Endodermal cell (in vitro differentiated cells): ENCODE data around the gene TBC1D1. TPM values are rescaled to one million over a fixed set of nuclear protein-coding genes. Genes with fewer than 3 reads are reported as not detected.

Source experiments
- DNase-seq: peaks from one replicate; pipeline ENCODE4 v3.0.0-alpha.2; 2017
- H3K27ac ChIP-seq: 2 replicates; pipeline ENCODE4 v1.5.1; 2013; ENCODE audit warnings: mild to moderate bottlenecking, low read depth, low read length, moderate library complexity
- H3K27me3 ChIP-seq: 2 replicates; pipeline ENCODE4 v1.6.1; 2013; ENCODE audit warnings: mild to moderate bottlenecking, low read length, moderate library complexity; ENCODE audit not compliant: insufficient read depth, control insufficient read depth, poor library complexity, severe bottlenecking
- H3K36me3 ChIP-seq: 2 replicates; pipeline ENCODE4 v1.7.0; 2013; ENCODE audit warnings: mild to moderate bottlenecking, low read length, moderate library complexity; ENCODE audit not compliant: control insufficient read depth, insufficient read depth
- H3K4me1 ChIP-seq: one replicate; pipeline ENCODE4 v1.7.0; 2013; ENCODE audit warnings: low read length; ENCODE audit not compliant: control insufficient read depth, insufficient read depth
- H3K4me3 ChIP-seq: 2 replicates; pipeline ENCODE4 v1.5.1; 2013; ENCODE audit warnings: mild to moderate bottlenecking, low read length, moderate library complexity
- H3K9ac ChIP-seq: 2 replicates; pipeline ENCODE4 v1.6.1; 2013; ENCODE audit warnings: mild to moderate bottlenecking, low read length, moderate library complexity; ENCODE audit not compliant: poor library complexity, severe bottlenecking; ENCODE audit errors: extremely low read depth
- H3K9me3 ChIP-seq: 2 replicates; pipeline ENCODE4 v1.6.1; 2013; ENCODE audit warnings: mild to moderate bottlenecking, low read length, moderate library complexity; ENCODE audit not compliant: control insufficient read depth
- H3K27ac Mint-ChIP-seq: 2 replicates; pipeline ENCODE4 v1.8.0; 2020; ENCODE audit warnings: mixed read lengths
- H3K27me3 Mint-ChIP-seq: 2 replicates; pipeline ENCODE4 v1.8.0; 2021; ENCODE audit warnings: mild to moderate bottlenecking, mixed read lengths; ENCODE audit not compliant: insufficient read depth
- H3K36me3 Mint-ChIP-seq: 2 replicates; pipeline ENCODE4 v1.8.0; 2020; ENCODE audit warnings: low read depth, mixed read lengths
- H3K4me1 Mint-ChIP-seq: 2 replicates; pipeline ENCODE4 v1.8.0; 2020; ENCODE audit warnings: mixed read lengths
- H3K4me3 Mint-ChIP-seq: 2 replicates; pipeline ENCODE4 v1.8.0; 2020; ENCODE audit warnings: mild to moderate bottlenecking, moderate library complexity, mixed read lengths
- H3K9me3 Mint-ChIP-seq: 2 replicates; pipeline ENCODE4 v1.8.0; 2020; ENCODE audit warnings: mild to moderate bottlenecking, mixed read lengths
- WGBS, 2 experiments: methylation state at CpG; one replicate each; pipeline versions ENCODE4 v1.1.5 to v1.1.7; 2013; ENCODE audit warnings: missing lambda C conversion rate in 2 of 2, mixed read lengths in 1 of 2; ENCODE audit not compliant: insufficient coverage in 1 of 2, insufficient read length in 1 of 2; 5-methylcytosine and 5-hydroxymethylcytosine counted together
- total RNA-seq, 2 donors: library from RNA; stranded (reverse); fragmentation: NEBNext Ultra II Directional in 1 of 2; extraction: Animal tissue kit (Norgen Biotek cat#: 25700) in 1 of 2; gene quantifications; 2 replicates in 1 of 2; 3 replicates in 1 of 2; pipeline ENCODE4 v1.2.1, GENCODE V29; 2021
- TF ChIP-seq, protein P1 (sequence below): fragments of 200-600 bp; sonication (generic); conservative IDR thresholded peaks from 2 replicates; pipeline ENCODE4 v1.5.0; 2021; ENCODE audit warnings: antibody characterized with exemption, mild to moderate bottlenecking

TBC1D1 gene
- total RNA-seq, 2 donors from 2014 or later: 110 to 122 TPM

DNA sequence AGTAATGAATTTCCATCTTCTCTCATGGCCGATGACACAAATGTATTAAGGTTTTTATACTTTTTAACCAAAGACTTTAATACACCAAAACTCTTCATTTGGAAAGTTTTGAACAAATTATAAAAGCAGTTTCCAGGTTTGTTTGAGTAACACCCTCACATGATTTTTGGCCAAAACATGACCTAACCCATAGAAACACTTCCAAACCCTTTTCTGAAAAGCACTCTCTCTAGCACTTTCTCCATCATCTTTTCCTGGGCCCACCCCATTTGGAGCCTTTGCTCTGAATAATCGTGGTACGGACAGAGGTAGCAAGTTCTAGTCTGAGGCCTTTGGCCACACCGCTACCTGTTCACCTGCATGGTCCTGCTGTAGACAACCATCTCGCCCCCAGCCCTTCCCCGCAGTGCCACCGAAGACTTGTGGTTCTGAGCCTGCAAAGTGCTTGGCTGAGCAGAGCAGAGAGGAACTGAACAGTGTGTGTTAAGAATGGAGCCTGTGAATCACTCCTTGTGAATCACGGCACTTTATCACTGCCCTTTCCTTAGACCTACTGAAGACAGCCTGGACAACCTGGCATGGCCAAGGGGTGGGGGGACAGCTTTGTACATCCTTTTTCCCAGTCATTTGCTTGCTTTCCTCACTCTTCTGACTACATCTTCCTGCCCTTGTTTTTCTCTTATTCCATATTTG, 251.1 kb downstream of the TBC1D1 start:
- Histone ChIP-seq H3K36me3 (peaks cover 12% of the 10 kb centered on the region), H3K27ac (no peak overlapping the region), H3K4me1 (no peaks in the 10 kb centered on the region), H3K9ac (no peak overlapping the region), H3K4me3 (no peak overlapping the region), H3K27me3 (no peaks in the 10 kb centered on the region), H3K9me3 (no peaks in the 10 kb centered on the region)
- Mint-ChIP-seq H3K4me1 (no peaks in the 10 kb centered on the region), H3K9me3 (no peaks in the 10 kb centered on the region), H3K27me3 (no peaks in the 10 kb centered on the region), H3K27ac (no peak overlapping the region), H3K36me3 (peaks cover 44% of the 10 kb centered on the region), H3K4me3 (no peak overlapping the region)
- DNase-seq: no peak
- 92 to 95% methylated on average over 8 of the region's 8 CpGs for WGBS, 2 experiments
- TF ChIP-seq, protein P1, sequence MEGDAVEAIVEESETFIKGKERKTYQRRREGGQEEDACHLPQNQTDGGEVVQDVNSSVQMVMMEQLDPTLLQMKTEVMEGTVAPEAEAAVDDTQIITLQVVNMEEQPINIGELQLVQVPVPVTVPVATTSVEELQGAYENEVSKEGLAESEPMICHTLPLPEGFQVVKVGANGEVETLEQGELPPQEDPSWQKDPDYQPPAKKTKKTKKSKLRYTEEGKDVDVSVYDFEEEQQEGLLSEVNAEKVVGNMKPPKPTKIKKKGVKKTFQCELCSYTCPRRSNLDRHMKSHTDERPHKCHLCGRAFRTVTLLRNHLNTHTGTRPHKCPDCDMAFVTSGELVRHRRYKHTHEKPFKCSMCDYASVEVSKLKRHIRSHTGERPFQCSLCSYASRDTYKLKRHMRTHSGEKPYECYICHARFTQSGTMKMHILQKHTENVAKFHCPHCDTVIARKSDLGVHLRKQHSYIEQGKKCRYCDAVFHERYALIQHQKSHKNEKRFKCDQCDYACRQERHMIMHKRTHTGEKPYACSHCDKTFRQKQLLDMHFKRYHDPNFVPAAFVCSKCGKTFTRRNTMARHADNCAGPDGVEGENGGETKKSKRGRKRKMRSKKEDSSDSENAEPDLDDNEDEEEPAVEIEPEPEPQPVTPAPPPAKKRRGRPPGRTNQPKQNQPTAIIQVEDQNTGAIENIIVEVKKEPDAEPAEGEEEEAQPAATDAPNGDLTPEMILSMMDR: no peak

DNA sequence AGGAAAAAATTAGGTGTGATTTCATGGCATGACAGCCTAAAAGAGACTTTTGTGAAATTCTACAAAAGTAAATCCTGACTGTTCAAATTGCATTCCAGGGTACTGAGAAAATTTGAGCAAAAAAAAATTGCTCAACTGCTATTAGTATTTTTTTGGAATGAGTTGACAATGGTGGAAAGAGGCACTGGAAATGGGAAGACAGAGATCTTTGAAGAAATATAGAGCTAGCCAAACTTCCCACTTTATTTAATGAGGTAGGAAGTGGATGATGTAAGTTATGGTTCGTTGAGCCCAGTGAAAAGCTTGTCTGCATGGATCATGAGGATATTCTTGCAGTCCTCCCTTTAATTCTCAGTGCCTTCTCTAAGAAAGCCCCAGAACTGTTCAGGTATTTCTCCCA, 253.1 kb downstream of the TBC1D1 start:
- Histone ChIP-seq H3K27ac (no peak overlapping the region), H3K9ac (no peak overlapping the region), H3K4me3 (no peak overlapping the region), H3K4me1 (no peaks in the 10 kb centered on the region), H3K36me3 (peaks cover 4% of the 10 kb centered on the region), H3K27me3 (no peaks in the 10 kb centered on the region), H3K9me3 (no peaks in the 10 kb centered on the region)
- Mint-ChIP-seq H3K36me3 (peaks cover 29% of the 10 kb centered on the region), H3K27me3 (no peaks in the 10 kb centered on the region), H3K4me1 (no peaks in the 10 kb centered on the region), H3K4me3 (no peak overlapping the region), H3K9me3 (no peaks in the 10 kb centered on the region), H3K27ac (no peak overlapping the region)
- no peak for DNase-seq
- TF ChIP-seq, protein P1: no peak
- WGBS, 2 experiments: 100% methylated on average over 1 of the region's 1 CpG

DNA sequence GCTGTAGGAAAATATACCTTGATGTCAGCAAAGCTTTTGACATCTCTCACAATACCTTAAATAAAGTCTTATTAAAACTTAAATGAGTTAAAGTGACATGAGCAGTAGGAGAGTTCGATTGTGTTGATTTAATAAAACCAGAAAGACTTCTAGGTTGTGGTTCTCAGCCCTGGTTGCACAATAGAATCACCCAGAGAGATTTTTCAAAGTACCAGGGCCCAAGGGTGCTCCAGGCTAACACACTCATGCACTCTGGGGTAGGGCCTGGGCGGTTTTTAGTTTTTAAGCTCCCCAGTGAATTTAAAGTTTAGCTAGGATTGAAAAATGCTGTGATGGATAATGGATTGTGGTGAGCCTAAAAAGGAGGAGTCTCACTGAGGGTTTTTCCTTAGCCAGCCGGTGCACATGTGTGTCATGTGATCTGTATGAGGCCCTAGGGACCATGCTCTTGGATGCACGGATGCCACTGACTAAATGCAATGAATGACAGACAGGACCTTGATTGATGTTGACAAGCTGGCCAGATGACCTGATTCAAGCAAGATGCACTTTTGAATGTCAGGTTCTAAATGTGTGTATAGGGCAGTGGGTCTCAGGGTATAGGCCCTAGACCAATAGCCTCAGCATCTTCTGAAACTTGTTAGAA, 254.3 kb downstream of the TBC1D1 start:
- Histone ChIP-seq H3K9ac (no peak overlapping the region), H3K4me1 (no peaks in the 10 kb centered on the region), H3K27me3 (no peaks in the 10 kb centered on the region), H3K4me3 (no peak overlapping the region), H3K36me3 (no peaks in the 10 kb centered on the region), H3K9me3 (no peaks in the 10 kb centered on the region), H3K27ac (no peak overlapping the region)
- Mint-ChIP-seq H3K27me3 (no peaks in the 10 kb centered on the region), H3K27ac (no peak overlapping the region), H3K4me1 (no peaks in the 10 kb centered on the region), H3K4me3 (no peak overlapping the region), H3K36me3 (peaks cover 17% of the 10 kb centered on the region), H3K9me3 (no peaks in the 10 kb centered on the region)
- no peak for DNase-seq
- 91 to 93% methylated on average over 3 to 4 of the region's 4 CpGs for WGBS, 2 experiments
- TF ChIP-seq, protein P1: no peak
